HEK293 (cell line): ENCODE results near the gene PALM3.

Experiments used
- CTCF ChIA-PET: fragments of 350-600 bp; formaldehyde crosslinking; extraction: SDS; loops from one replicate; lab custom pipeline; 2021; ENCODE audit warnings: antibody characterized with exemption; lab: Yijun Ruan, JAX
- POLR2A ChIA-PET: fragments of 300-600 bp; formaldehyde crosslinking; extraction: SDS; loops from one replicate; lab custom pipeline; 2020; ENCODE audit warnings: antibody characterized with exemption, inconsistent platforms; lab: Yijun Ruan, JAX
- H3K27ac ChIP-seq: fragments of 200-500 bp; sonication (Bioruptor generic); 2 replicates; pipeline ENCODE4 v1.5.1; 2014; ENCODE audit warnings: low read depth, low read length, control low read depth, inconsistent platforms; ENCODE audit errors: extremely low read depth
- H3K36me3 ChIP-seq, 2 experiments: fragments of 200-500 bp in 1 of 2; sonication (Bioruptor generic) in 1 of 2; 1 replicate in 1 of 2; 2 replicates in 1 of 2; pipeline ENCODE4 v1.5.1; 2014 to 2017; ENCODE audit warnings: inconsistent platforms in 2 of 2, low read length in 2 of 2; ENCODE audit not compliant: control insufficient read depth in 2 of 2, insufficient read depth in 1 of 2
- H3K4me1 ChIP-seq: fragments of 200-500 bp; sonication (Bioruptor generic); 2 replicates; pipeline ENCODE4 v1.5.1; 2014; ENCODE audit warnings: mild to moderate bottlenecking, low read length, inconsistent platforms; ENCODE audit not compliant: control insufficient read depth, insufficient read depth
- H3K4me3 ChIP-seq: 2 replicates; pipeline ENCODE4 v1.5.1; 2011; ENCODE audit warnings: low read depth, mild to moderate bottlenecking, control low read depth, low read length, moderate library complexity
- H3K9me3 ChIP-seq: fragments of 200-500 bp; sonication (Bioruptor generic); 2 replicates; pipeline ENCODE4 v1.5.1; 2014; ENCODE audit warnings: low read depth, low read length, inconsistent platforms; ENCODE audit not compliant: control insufficient read depth, insufficient read depth
- HOXC10 ChIP-seq: sonication (generic); formaldehyde crosslinking; IDR thresholded peaks from 2 replicates; pipeline ENCODE4 v1.8.1; 2023; ENCODE audit warnings: mild to moderate bottlenecking, missing genetic modification reagents
- KLF10 ChIP-seq: fragments of 450-650 bp; IDR thresholded peaks from 2 replicates; pipeline ENCODE4 v1.5.1; 2018; ENCODE audit warnings: missing biosample characterization, mild to moderate bottlenecking, missing genetic modification characterization
- MYNN ChIP-seq: fragments of 450-650 bp; formaldehyde crosslinking; IDR thresholded peaks from 2 replicates; pipeline ENCODE4 v1.5.1; 2016; ENCODE audit warnings: missing biosample characterization, missing genetic modification characterization, borderline replicate concordance
- PRDM4 ChIP-seq: fragments of 450-650 bp; formaldehyde crosslinking; IDR thresholded peaks from 2 replicates; pipeline ENCODE4 v1.5.1; 2017; ENCODE audit warnings: missing biosample characterization, missing genetic modification characterization
- REPIN1 ChIP-seq: fragments of 450-650 bp; formaldehyde crosslinking; IDR thresholded peaks from 2 replicates; pipeline ENCODE4 v1.5.1; 2017; ENCODE audit warnings: missing biosample characterization, missing genetic modification characterization, low read depth
- REST ChIP-seq: fragments of 450-650 bp; formaldehyde crosslinking; IDR thresholded peaks from 2 replicates; pipeline ENCODE4 v1.5.1; 2016; ENCODE audit warnings: missing biosample characterization, missing genetic modification characterization
- ZNF23 ChIP-seq: fragments of 450-650 bp; formaldehyde crosslinking; IDR thresholded peaks from 2 replicates; pipeline ENCODE4 v1.5.1; 2016; ENCODE audit warnings: missing biosample characterization, missing genetic modification characterization, borderline replicate concordance
- ZNF629 ChIP-seq: fragments of 450-650 bp; formaldehyde crosslinking; IDR thresholded peaks from 2 replicates; pipeline ENCODE4 v1.5.1; 2017; ENCODE audit warnings: missing biosample characterization, missing genetic modification characterization
- ZNF677 ChIP-seq: fragments of 450-650 bp; IDR thresholded peaks from 2 replicates; pipeline ENCODE4 v1.5.0; 2018; ENCODE audit warnings: missing biosample characterization, mild to moderate bottlenecking, missing genetic modification characterization, moderate library complexity
- ZNF707 ChIP-seq: fragments of 450-650 bp; formaldehyde crosslinking; IDR thresholded peaks from 2 replicates; pipeline ENCODE4 v1.5.1; 2016; ENCODE audit warnings: missing biosample characterization, missing genetic modification characterization
- TF ChIP-seq, protein P1 (sequence below): fragments of 450-650 bp; formaldehyde crosslinking; IDR thresholded peaks from 2 replicates; pipeline ENCODE4 v1.5.1; 2017; ENCODE audit warnings: missing biosample characterization, missing genetic modification characterization
- TF ChIP-seq, protein P2 (sequence below): fragments of 450-650 bp; formaldehyde crosslinking; IDR thresholded peaks from 2 replicates; pipeline ENCODE4 v1.5.0; 2017; ENCODE audit warnings: missing biosample characterization, missing genetic modification characterization, borderline replicate concordance
- TF ChIP-seq, protein P3 (sequence below): fragments of 450-650 bp; formaldehyde crosslinking; IDR thresholded peaks from 2 replicates; pipeline ENCODE4 v1.5.1; 2016; ENCODE audit warnings: missing biosample characterization, missing genetic modification characterization

PALM3 gene

DNA sequence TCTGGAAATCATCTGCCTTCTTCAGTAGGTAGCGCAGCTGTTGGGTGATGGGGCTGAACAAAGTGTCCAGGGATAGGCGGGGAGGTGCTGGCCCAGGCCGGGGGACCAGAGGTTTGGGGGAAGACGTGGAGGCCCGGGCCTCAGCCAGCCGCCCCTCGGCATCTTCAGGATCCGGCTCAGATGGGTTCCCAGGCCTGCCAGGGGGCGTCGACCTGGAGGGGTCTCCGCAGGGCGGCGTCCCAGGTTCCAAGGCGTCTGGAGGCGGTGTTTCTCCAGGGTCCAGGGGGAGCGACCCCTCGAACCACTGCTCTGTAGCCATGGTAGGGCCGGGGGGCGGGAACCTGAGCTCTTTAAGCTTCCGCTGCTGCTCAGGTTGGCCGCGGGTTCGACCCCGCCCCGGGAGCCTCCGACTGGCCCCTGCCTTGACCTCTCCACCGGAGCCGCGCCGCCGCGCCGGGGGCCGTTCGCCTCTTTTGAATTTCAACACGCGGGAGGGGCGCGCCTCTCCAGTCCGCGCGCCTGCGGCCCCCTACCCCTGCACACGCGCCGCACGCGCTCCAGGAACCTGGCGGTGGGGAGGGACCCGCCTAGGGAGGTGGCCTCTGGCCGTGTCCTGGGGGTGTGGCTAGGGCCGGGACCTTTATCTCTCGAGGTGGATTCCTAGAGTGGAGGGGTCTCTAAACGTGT lies 23.6 kb upstream of the PALM3 start, which contains the start of gene C19orf67:
Gene C19orf67, minus strand, starts transcription at position 475 of the 687 bp plus-strand sequence. Its CDS starts 156 bp downstream, at position 319.
- Histone ChIP-seq H3K9me3 (no peaks in the 10 kb centered on the region), H3K36me3 (peaks cover 4 to 14% of the 10 kb centered on the region in 2 experiments; a peak in 2 of 3 replicates), H3K4me1 (no peaks in the 10 kb centered on the region; the same call in 1 of the 2 replicates), H3K4me3 (no peak within 1 kb of the TSS), H3K27ac (no peak within 1 kb of the TSS)
- ChIA-PET CTCF (interaction anchor here (0.7 to 1.6 kb wide), 3 partner anchors 10 to 456 kb away, joined by 3 to 4 read pairs (median 3); no protein-coding TSS in a partner anchor), POLR2A (interaction anchor here (0.6 kb wide), 1 partner anchor 386 kb away, joined by 3 read pairs; no protein-coding TSS in a partner anchor)
- TF ChIP-seq, protein P1, sequence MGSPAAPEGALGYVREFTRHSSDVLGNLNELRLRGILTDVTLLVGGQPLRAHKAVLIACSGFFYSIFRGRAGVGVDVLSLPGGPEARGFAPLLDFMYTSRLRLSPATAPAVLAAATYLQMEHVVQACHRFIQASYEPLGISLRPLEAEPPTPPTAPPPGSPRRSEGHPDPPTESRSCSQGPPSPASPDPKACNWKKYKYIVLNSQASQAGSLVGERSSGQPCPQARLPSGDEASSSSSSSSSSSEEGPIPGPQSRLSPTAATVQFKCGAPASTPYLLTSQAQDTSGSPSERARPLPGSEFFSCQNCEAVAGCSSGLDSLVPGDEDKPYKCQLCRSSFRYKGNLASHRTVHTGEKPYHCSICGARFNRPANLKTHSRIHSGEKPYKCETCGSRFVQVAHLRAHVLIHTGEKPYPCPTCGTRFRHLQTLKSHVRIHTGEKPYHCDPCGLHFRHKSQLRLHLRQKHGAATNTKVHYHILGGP (tag by site-specific recombination): no peak
- TF ChIP-seq REST (tag by site-specific recombination) (no peak), ZNF677 (tag by site-specific recombination) (no peak), ZNF23 (no peak), ZNF629 (tag by site-specific recombination) (no peak), ZNF707 (tag by site-specific recombination) (no peak)
- TF ChIP-seq, protein P2, sequence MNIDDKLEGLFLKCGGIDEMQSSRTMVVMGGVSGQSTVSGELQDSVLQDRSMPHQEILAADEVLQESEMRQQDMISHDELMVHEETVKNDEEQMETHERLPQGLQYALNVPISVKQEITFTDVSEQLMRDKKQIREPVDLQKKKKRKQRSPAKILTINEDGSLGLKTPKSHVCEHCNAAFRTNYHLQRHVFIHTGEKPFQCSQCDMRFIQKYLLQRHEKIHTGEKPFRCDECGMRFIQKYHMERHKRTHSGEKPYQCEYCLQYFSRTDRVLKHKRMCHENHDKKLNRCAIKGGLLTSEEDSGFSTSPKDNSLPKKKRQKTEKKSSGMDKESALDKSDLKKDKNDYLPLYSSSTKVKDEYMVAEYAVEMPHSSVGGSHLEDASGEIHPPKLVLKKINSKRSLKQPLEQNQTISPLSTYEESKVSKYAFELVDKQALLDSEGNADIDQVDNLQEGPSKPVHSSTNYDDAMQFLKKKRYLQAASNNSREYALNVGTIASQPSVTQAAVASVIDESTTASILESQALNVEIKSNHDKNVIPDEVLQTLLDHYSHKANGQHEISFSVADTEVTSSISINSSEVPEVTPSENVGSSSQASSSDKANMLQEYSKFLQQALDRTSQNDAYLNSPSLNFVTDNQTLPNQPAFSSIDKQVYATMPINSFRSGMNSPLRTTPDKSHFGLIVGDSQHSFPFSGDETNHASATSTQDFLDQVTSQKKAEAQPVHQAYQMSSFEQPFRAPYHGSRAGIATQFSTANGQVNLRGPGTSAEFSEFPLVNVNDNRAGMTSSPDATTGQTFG (tag by site-specific recombination): no peak

DNA sequence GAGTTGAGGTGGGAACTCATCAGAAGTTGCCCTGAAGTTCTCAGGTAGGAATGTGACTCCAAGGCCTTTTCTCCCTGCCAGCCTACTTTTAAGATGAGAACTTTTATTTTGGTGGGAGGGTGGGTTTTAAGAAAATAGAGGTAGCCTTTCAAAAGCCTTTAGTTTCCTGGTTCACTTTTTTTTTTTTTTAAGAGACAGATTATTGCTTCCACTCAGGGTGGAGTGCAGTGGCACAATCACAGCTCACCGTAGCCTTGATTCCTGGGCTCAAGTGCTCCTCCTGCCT lies 20.7 kb upstream of the PALM3 start:
- Histone ChIP-seq H3K9me3 (no peaks in the 10 kb centered on the region), H3K36me3 (peaks cover 0 to 4% of the 10 kb centered on the region in 2 experiments; a peak in 1 of 3 replicates), H3K27ac (no peak overlapping the region), H3K4me3 (no peak overlapping the region), H3K4me1 (no peaks in the 10 kb centered on the region; the same call in 1 of the 2 replicates)
- CTCF ChIA-PET: interaction anchor here (0.6 to 0.8 kb wide), 4 partner anchors 30 to 266 kb away, joined by 3 to 6 read pairs (median 4); a partner anchor contains a TSS
- POLR2A ChIA-PET: interaction anchor here (0.7 to 2.0 kb wide), 2 partner anchors 54 to 77 kb away, joined by 3 to 11 read pairs; partner anchors contain the start of gene ASF1B
- TF ChIP-seq, protein P3, sequence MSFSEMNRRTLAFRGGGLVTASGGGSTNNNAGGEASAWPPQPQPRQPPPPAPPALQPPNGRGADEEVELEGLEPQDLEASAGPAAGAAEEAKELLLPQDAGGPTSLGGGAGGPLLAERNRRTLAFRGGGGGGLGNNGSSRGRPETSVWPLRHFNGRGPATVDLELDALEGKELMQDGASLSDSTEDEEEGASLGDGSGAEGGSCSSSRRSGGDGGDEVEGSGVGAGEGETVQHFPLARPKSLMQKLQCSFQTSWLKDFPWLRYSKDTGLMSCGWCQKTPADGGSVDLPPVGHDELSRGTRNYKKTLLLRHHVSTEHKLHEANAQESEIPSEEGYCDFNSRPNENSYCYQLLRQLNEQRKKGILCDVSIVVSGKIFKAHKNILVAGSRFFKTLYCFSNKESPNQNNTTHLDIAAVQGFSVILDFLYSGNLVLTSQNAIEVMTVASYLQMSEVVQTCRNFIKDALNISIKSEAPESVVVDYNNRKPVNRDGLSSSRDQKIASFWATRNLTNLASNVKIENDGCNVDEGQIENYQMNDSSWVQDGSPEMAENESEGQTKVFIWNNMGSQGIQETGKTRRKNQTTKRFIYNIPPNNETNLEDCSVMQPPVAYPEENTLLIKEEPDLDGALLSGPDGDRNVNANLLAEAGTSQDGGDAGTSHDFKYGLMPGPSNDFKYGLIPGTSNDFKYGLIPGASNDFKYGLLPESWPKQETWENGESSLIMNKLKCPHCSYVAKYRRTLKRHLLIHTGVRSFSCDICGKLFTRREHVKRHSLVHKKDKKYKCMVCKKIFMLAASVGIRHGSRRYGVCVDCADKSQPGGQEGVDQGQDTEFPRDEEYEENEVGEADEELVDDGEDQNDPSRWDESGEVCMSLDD (tag by site-specific recombination): no peak
- no peak for TF ChIP-seq PRDM4
- peak; percentile 91 for TF ChIP-seq MYNN (tag by site-specific recombination)
- TF ChIP-seq HOXC10 (CRISPR knock-in tag): no peak
- TF ChIP-seq REPIN1 (tag by site-specific recombination): no peak
- TF ChIP-seq KLF10 (tag by site-specific recombination): no peak
- TF ChIP-seq, protein P2 (tag by site-specific recombination): no peak
- TF ChIP-seq ZNF677 (tag by site-specific recombination): no peak
